WERI-Rb-1 (cell line): ENCODE measurements around the gene ITGAV.

Source experiments
- DNase-seq: peaks from one replicate; pipeline ENCODE4 v3.0.0-alpha.2; 2020
- H3K27ac ChIP-seq: fragments of 250-450 bp; sonication (Bioruptor Pico); 2 replicates; pipeline ENCODE4 v1.5.1; 2020; ENCODE audit warnings: mild to moderate bottlenecking, moderate library complexity
- H3K27me3 ChIP-seq: fragments of 250-450 bp; sonication (Bioruptor Pico); 2 replicates; pipeline ENCODE4 v1.5.1; 2021; ENCODE audit warnings: mild to moderate bottlenecking, low read depth, moderate library complexity; ENCODE audit not compliant: insufficient read depth, severe bottlenecking
- H3K36me3 ChIP-seq: fragments of 250-450 bp; sonication (Bioruptor Pico); 2 replicates; pipeline ENCODE4 v1.5.1; 2020; ENCODE audit warnings: mild to moderate bottlenecking, moderate library complexity
- H3K4me3 ChIP-seq: 2 replicates; pipeline ENCODE4 v1.5.1; 2011; ENCODE audit warnings: low read depth, mild to moderate bottlenecking, control low read depth, low read length
- H3K9me3 ChIP-seq: fragments of 250-450 bp; sonication (Bioruptor Pico); 2 replicates; pipeline ENCODE4 v1.5.1; 2021; ENCODE audit warnings: mild to moderate bottlenecking, moderate library complexity; ENCODE audit not compliant: severe bottlenecking
- CTCF ChIP-seq: IDR thresholded peaks from 2 replicates; pipeline ENCODE4 v1.5.1; 2011; ENCODE audit warnings: low read depth, mild to moderate bottlenecking, control low read depth, inconsistent platforms, low read length

Gene ITGAV

GRCh38 chr2:186696290-186696689 lies 106.4 kb downstream of the ITGAV start:
- no peak overlapping the region for H3K27ac ChIP-seq
- TF ChIP-seq CTCF: no peak
- DNase-seq: no peak
- H3K27me3 ChIP-seq: no peaks in the 10 kb centered on the region
- no peak overlapping the region for H3K4me3 ChIP-seq
- no peaks in the 10 kb centered on the region for H3K36me3 ChIP-seq
- no peaks in the 10 kb centered on the region for H3K9me3 ChIP-seq

GRCh38 chr2:186696804-186697203 lies 106.9 kb downstream of the ITGAV start:
- TF ChIP-seq CTCF: no peak
- Histone ChIP-seq H3K27me3 (no peaks in the 10 kb centered on the region), H3K36me3 (no peaks in the 10 kb centered on the region), H3K4me3 (no peak overlapping the region), H3K27ac (no peak overlapping the region), H3K9me3 (no peaks in the 10 kb centered on the region)
- no peak for DNase-seq

- Histone ChIP-seq H3K9me3 (no peaks in the 10 kb centered on the region), H3K27me3 (no peaks in the 10 kb centered on the region), H3K36me3 (no peaks in the 10 kb centered on the region), H3K4me3 (no peak overlapping the region), H3K27ac (no peak overlapping the region)
- no peak for DNase-seq
- TF ChIP-seq CTCF: no peak
These were observed 107.7 kb downstream of the ITGAV start for GRCh38 chr2:186697536-186697935.

DNA sequence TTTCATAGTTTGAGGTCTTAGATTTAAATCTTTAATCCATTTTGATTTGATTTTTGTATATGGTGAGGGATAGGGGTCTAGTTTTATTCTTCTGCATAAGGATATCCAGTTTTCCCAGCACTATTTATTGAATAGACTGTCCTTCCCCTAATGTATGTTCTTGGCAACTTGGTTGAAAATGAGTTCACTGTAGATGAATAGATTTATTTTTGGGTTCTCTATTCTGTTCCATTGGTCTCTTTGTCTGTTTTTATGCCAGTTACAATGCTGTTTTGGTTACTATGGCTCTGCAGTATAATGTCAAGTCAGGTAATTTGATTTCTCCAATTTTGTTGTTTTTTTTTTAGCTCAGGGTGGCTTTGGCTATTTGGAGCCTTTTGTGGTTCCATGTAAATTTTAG lies 109.9 kb downstream of the ITGAV start:
- H3K27ac ChIP-seq: no peak overlapping the region
- no peaks in the 10 kb centered on the region for H3K36me3 ChIP-seq
- no peak overlapping the region for H3K4me3 ChIP-seq
- no peaks in the 10 kb centered on the region for H3K27me3 ChIP-seq
- DNase-seq: no peak
- TF ChIP-seq CTCF: no peak
- no peaks in the 10 kb centered on the region for H3K9me3 ChIP-seq

DNA sequence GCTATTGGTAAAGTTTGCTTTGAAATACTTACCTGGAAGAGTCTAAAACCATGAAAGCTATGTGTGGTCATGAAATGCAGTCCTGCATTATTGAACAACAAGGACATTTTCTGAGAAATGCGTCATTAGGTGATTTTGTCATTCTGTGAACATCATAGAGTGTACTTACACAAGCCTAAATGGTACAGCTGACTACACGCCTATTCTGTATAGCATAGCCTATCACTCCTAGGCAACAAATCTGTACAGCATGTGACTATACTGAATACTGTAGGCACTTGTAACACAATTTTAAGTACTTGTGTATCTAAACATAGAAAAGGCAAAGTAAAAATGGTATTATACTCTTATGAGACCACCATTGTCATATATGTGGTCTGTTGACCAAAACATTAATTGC lies 112.2 kb downstream of the ITGAV start:
- Histone ChIP-seq H3K27me3 (no peaks in the 10 kb centered on the region), H3K27ac (no peak overlapping the region), H3K9me3 (no peaks in the 10 kb centered on the region), H3K36me3 (no peaks in the 10 kb centered on the region), H3K4me3 (no peak overlapping the region)
- DNase-seq: no peak
- no peak for TF ChIP-seq CTCF

- Histone ChIP-seq H3K36me3 (no peaks in the 10 kb centered on the region), H3K27ac (no peak overlapping the region), H3K9me3 (no peaks in the 10 kb centered on the region), H3K4me3 (no peak overlapping the region), H3K27me3 (no peaks in the 10 kb centered on the region)
- TF ChIP-seq CTCF: no peak
- no peak for DNase-seq
These were observed 112.6 kb downstream of the ITGAV start for GRCh38 chr2:186702501-186702900.
